Omental fat pad (tissue), 4 donors: ENCODE results near the gene ADAMTS19. TPM values are rescaled to one million over a fixed set of nuclear protein-coding genes. Genes with fewer than 3 reads are reported as not detected.

Experiments
- ATAC-seq: fragments of 150-250 bp; one replicate; pipeline ENCODE4 v1.9.1; 2016; ENCODE audit warnings: mild to moderate bottlenecking, moderate library complexity; ENCODE audit not compliant: low FRiP score
- DNase-seq: peaks from one replicate; pipeline ENCODE4 v3.0.0-alpha.2; 2019; ENCODE audit warnings: low spot score
- total RNA-seq, 4 donors: library from RNA; depleted of rRNA; stranded (reverse); fragments of >200 nt; gene quantifications; one replicate each; pipeline ENCODE4 v1.1.0, GENCODE V29; 2016
- TF ChIP-seq, protein P1 (sequence below), 3 donors: fragments of 450-650 bp; IDR thresholded peaks; one replicate each; pipeline ENCODE4 v1.5.1; 2016 to 2017; ENCODE audit warnings: antibody characterized with exemption in 3 of 3, mild to moderate bottlenecking in 3 of 3, moderate library complexity in 2 of 3

Gene ADAMTS19
- total RNA-seq, 4 donors from 2014 or later, result 0.19 TPM; not detected in 3

DNA sequence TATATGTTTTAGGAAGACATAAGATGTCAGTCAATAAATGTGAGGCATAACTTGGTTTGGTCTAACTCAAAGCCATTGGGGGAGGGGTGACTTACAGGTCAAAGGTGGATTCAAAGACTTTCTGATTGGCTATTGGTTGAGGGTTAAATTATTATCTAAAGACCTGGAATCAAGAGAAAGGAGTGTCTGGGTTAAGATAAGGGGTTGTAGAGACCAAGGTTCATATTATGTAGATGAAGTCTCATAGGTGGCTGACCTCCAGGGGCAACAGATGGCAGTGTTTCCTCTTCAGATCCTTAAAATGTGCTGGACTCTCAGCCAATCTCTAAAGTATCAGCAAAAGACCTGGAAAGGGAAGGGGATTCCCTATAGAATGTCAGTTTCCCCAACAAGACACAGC lies 236.5 kb downstream of the ADAMTS19 start:
- TF ChIP-seq, protein P1, sequence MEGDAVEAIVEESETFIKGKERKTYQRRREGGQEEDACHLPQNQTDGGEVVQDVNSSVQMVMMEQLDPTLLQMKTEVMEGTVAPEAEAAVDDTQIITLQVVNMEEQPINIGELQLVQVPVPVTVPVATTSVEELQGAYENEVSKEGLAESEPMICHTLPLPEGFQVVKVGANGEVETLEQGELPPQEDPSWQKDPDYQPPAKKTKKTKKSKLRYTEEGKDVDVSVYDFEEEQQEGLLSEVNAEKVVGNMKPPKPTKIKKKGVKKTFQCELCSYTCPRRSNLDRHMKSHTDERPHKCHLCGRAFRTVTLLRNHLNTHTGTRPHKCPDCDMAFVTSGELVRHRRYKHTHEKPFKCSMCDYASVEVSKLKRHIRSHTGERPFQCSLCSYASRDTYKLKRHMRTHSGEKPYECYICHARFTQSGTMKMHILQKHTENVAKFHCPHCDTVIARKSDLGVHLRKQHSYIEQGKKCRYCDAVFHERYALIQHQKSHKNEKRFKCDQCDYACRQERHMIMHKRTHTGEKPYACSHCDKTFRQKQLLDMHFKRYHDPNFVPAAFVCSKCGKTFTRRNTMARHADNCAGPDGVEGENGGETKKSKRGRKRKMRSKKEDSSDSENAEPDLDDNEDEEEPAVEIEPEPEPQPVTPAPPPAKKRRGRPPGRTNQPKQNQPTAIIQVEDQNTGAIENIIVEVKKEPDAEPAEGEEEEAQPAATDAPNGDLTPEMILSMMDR (IDR thresholded peaks at IDR 0.05), result no peak
- ATAC-seq, result no peak
- no peak for DNase-seq

DNA sequence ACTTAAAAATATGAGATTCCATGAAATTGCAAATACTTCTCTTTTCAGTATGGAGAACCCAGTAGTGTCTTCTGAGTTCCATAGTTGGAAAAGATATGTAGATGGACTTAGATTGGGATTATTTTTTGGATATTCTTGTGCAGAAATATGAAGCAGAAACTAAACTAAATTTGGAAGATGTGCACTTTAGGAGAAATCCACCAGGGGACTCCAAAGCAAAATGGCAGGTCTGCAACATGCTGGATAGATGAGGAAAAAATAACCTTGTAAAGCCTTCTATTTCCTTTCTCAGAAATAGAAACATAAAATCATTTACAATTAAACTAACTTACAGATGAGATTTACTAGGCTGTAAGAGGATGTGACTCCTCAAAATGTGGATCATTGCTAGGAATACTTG lies 238.6 kb downstream of the ADAMTS19 start:
- ATAC-seq, result no peak
- TF ChIP-seq, protein P1 (IDR thresholded peaks at IDR 0.05), result no peak
- no peak for DNase-seq

DNA sequence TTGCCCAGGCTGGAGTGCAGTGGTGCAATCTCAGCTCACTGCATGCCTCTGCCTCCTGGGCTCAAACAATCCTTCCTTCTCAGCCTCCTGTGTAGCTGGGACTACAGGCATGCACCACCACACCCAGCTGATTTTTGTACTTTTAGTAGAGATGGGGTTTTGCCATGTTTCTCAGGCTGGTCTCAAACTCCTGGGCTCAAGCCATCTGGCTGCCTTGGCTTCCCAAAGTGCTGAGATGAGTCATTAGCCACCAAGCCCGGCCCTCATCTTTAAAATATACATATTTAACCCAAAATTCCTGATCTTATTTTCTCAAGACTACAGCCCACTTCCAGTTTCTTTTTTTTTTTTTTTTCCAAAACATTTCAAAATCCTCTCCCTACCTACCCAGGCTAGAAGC lies 256.1 kb downstream of the ADAMTS19 start:
- ATAC-seq, result no peak
- TF ChIP-seq, protein P1 (IDR thresholded peaks at IDR 0.05), result no peak
- no peak for DNase-seq

DNA sequence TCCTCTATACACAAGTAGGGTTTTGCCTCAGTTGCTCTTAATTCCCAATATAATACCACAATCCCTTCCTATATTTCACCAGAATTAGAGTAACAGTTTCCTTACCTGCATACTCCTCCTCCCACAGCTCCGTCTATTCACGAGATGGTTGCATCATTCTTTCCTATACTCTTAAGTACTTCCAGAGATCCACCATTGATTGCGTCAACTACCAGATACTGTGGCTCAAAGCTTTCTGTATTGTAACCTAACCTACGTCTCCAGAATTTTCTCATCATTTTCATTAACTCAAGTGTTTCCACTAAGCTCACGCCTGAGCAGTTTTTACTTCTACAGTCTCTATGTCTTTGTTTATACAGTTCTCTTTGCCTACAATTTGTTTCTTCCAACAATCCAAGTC lies 256.6 kb downstream of the ADAMTS19 start:
- ATAC-seq (no peak), DNase-seq (no peak)
- TF ChIP-seq, protein P1 (IDR thresholded peaks at IDR 0.05), result no peak

DNA sequence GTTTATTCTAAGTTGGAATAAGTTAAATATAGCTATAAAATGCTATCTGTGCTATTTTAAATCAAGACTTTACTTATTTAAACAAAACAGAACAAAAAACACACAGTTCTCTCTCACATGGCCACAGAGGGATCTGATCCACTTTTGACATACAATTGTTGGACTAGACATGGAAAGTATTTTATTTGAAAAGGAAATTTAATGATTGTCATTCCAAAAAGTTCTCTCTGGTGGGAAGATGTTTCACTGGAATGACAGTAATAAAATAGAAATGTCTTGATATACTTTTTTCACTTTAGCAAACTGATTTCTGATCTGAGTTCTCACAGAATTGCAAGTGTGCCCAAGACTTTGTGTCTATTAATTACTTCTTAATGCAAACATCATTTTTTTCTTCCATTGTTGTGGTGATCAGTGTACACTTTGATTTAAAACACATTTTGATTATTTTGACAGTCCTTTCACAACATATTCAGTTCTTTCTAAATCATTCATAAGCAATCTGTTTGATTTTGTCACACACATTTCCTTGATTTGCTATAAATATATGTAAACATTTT lies 257.7 kb downstream of the ADAMTS19 start:
- TF ChIP-seq, protein P1 (IDR thresholded peaks at IDR 0.05), result no peak
- ATAC-seq (no peak), DNase-seq (no peak)

DNA sequence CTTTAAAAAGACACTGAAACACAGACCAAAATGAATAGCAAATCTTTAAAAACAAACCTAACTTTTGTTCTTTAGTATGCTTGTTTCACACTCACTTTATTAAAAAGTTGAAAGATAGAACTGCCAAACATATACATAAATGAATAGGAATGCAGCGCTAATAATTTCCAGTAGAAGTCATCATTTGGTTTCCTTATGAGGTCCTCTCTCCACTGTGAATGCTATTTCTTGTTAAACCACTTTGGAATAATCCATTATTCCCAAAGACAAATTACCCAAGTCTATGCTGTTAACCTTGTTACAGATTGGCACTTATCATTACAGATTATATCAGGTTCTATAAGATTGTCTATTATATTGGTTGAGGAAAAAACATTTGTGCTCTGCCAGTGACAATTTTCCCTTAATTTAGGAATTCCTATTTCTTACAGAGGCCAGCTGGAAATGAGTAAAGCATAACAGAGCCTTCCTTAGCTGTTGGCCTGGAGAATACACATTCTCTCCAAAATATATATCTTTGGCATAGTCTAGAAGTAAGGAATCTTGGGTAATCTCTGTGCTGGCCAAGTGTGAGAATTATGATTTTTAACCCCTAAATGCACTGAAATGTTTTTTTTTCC lies 258.5 kb downstream of the ADAMTS19 start:
- ATAC-seq, result no peak
- DNase-seq, result no peak
- TF ChIP-seq, protein P1 (IDR thresholded peaks at IDR 0.05), result no peak

DNA sequence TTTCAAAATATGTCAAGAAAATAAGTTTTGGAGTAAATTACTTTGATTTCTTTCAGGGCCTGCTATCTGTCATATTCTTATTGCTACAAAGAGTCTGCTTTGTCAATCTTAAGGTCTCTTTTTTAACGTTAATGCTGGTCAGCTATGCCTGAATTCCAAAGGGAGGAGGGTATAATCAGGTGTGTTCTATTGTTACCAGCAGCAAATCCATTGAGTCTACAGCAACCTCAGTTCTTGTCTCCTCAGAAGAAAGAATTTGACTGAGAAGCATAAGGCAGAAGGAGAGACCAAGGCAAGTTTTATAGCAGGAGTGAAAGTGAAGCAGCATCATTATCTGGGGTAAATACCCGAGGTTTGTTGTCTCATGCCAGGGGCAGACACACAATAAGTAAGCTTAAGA lies 264.1 kb downstream of the ADAMTS19 start:
- TF ChIP-seq, protein P1 (IDR thresholded peaks at IDR 0.05), result no peak
- no peak for DNase-seq

More for the DNA sequence above, 264.1 kb downstream of the ADAMTS19 start:
- no peak for ATAC-seq
